Stimulated activated CD4-positive, alpha-beta T cell treated with anti-CD3 and anti-CD28 coated beads, Interleukin-15, amount 100 ng/mL, for 24 hours (primary cell): ENCODE data around the gene AMFR.
"Not testable (repeated sequence)": the region's sequence is repeated elsewhere in the genome, so short reads cannot be mapped to it uniquely, and the experiment has no call there.

Experiments
- DNase-seq: peaks from one replicate; pipeline ENCODE4 v3.0.0-alpha.2; 2020

AMFR gene

GRCh38 chr16:56423584-56424403 is 1.6 kb downstream of the AMFR start:
- no peak for DNase-seq

- no peak for DNase-seq
These were observed 2.4 kb downstream of the AMFR start for GRCh38 chr16:56422896-56423441.

GRCh38 chr16:56421976-56422669 is 3.2 kb downstream of the AMFR start:
- no peak for DNase-seq

- DNase-seq = no peak
These were observed 4.0 kb downstream of the AMFR start for GRCh38 chr16:56421313-56421712.

DNA sequence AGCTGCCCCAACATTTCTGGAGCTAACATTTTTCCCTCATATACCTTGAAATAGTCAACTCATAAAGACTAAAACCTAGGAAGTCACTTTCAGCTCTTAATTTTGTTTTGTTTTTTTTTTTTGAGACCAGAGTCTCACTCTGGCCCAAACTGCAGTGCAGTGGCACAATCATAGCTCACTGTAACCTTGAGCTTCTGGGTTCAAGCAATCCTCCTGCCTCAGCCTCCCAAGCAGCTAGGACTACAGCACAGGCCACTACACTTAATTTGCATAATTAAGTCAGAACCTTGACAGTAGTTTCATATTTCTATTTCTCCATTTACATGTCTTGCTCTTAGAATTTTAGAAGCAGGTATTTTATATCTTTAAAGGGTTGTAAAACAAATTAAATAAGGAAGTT is 4.7 kb downstream of the AMFR start:
- DNase-seq = no peak

DNA sequence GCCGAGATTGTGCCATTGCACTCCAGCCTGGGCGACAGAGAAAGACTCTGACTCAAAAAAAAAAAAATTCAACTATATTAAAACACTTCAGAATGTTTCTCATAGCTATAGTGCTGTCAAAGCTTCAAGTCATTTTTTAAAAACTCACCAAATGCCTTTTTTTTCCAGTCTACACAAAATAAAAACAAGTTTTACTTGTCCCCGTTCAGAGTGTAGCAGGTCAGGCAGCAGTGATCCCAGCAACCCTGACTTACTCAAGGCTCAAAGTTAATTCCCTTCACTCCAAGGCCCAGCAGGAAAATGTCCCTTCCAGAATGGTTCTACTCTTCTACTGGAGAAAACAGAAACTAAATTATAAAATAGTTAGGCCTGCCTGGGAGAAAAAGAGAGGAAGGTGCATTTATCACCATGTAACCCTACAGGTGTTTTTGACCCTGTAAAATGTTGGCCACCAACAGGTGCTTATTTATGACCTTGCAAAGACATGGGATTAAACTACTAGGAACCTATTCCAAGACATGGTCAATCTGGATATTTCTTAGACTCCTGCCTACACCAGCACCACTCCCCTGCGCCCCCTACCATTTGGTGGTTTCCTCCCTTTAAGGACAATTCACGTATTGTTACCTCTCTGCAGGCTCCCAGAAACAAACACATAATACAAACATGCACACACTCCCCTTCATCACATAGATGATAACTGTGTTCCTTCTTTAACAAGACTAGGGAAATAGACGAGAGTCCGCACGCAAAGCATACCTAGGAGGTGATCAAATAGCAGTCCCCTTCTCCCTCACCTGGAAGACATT is 5.4 kb downstream of the AMFR start:
- DNase-seq = no peak

- no peak for DNase-seq
These were observed 8.2 kb downstream of the AMFR start for GRCh38 chr16:56417138-56417537.

DNA sequence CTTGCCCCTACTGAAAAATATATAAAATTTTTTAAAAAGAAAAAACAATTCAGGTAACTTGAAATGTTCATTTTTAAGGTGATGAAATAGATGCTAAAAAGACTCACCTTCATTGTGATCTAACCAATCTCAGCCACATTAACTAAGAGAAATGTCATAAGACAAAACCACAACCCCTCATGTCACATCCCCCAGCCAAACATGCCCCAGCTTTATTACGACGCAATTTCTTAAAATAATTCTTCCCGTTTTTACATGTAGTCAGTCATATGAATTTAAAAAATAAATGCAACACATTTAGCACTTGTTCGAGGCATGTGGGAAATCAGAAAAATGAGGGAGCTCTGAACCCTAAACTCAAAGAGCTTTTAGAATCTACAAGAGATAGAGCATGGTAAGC is 9.5 kb downstream of the AMFR start:
- DNase-seq = no peak

DNA sequence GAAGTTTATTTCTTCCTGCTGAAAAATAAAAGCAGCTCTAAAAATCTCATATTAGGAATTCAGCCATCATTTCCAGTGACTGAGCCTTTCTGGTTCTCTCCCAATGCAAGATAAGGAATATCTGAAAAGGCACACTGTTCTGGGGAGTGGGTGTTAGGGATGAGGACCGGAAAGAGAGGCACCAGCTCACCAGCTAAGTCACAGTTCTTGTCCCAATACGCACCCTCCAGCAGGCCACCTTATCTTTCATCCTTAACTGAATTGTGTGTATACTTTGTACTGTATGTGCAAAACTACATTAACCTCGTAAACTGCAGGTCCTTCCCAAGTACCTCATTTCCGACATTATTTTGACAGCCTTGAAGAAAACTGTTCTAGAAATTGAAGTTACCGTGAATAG is 11.0 kb downstream of the AMFR start:
- DNase-seq = no peak

DNA sequence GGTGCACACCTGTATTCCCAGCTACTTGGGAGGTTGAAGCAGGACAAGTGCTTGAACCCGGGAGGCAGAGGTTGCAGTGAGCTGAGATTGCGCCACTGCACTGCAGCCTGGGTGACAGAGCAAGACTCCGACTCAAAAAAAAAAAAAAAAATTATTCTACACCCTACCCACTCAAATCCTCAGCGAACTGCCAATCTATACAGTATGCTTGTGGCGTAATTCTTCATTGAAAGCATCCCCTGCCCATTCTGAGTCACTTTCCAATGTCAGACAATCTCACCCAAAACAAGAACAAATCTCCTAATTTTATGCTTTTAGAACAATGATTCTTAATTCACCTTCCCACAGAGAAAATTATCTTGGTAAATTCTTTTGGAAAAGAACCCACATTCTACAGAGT is 12.0 kb downstream of the AMFR start:
- DNase-seq = no peak

GRCh38 chr16:56411624-56412023 is 13.7 kb downstream of the AMFR start:
- DNase-seq = no peak

DNA sequence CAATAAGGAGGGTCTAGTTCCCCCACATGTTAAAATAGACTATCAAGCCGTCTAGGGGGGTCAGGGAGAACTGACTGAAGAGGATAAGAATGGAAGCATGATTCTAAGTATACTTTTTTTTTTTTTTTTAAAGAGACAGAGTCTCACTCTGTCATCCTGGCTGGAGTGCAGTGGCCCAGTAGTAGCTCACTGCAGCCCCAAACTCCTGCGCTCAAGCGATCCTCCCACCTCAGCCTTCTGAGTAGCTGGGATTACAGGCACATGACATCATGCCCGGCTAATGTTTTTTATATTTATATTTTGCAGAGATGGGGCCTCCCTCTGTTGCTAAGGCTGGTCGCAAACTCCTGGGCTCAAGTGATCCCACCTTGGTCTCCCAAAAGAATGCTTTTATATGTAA is 14.2 kb downstream of the AMFR start:
- DNase-seq = no peak

- DNase-seq = no peak
These were observed 16.1 kb downstream of the AMFR start for GRCh38 chr16:56409195-56409594.

- DNase-seq = no peak
These were observed 16.8 kb downstream of the AMFR start for GRCh38 chr16:56408379-56409098.

DNA sequence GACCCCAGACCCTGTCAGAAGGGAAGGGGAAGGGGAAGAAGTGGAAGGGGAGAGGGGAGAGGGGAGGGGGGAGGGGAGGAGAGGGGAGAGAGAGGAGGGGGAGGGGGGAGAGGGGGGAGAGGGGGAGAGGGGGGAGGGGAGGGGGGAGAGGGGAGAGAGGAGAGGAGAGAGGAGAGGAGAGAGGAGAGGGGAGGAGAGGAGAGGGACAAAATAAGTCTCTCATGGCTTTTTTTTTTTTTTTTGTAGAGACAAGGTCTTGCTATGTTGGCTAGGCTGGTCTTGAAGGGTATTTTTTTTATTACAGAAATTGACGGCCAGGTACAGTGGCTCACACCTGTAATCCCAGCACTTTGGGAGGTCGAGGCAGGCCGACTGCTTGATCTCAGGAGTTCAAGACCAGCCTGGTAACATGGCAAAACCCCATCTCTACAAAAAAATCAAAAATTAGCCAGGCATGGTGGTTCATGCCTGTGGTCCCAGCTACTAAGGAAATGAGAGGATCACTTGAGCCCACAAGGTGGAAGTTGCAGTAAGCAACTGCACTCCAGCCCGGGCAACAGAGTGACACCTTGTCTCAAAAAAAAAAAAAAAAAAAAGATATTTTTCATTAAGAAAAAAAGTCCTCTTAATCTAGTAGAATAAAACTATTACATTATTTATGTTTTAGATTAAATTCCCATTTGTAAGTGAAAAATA is 19.2 kb downstream of the AMFR start:
- DNase-seq = no peak

- DNase-seq = peak; percentile 14
These were observed 23.9 kb downstream of the AMFR start for GRCh38 chr16:56401482-56401881.

GRCh38 chr16:56400458-56400857 is 24.9 kb downstream of the AMFR start:
- no peak for DNase-seq

- no peak for DNase-seq
These were observed 25.9 kb downstream of the AMFR start for GRCh38 chr16:56399486-56399885.

DNA sequence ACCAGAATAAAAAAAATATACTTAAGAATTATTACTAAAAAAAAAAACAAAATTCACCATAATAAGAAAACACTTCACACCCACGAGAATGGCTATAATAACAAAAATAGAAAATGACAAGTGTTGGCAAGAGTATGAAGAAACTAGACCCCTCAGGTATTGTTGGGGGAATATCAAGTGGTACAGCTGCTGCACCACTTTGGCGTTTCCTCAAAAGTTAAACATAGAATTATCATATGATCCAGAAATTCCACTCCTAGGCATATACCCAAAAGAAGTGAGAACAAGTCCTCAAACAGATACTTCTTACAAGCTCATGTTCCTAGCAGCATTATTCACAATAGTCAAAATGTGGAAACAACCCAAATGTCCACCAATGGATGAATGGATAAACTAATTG is 26.3 kb downstream of the AMFR start:
- DNase-seq = no peak

DNA sequence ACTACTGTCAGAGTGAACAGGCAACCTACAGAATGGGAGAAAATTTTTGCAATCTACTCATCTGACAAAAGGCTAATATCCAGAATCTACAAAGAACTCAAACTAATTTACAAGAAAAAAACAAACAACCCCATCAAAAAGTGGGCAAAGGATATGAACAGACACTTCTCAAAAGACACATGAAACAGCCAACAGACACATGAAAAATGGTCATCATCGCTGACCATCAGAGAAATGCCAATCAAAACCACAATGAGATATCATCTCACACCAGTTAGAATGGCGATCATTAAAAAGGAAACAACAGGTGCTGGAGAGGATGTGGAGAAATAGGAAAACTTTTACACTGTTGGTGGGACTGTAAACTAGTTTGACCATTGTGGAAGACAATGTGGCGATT is 28.6 kb downstream of the AMFR start:
- not testable (repeated sequence) for DNase-seq

DNA sequence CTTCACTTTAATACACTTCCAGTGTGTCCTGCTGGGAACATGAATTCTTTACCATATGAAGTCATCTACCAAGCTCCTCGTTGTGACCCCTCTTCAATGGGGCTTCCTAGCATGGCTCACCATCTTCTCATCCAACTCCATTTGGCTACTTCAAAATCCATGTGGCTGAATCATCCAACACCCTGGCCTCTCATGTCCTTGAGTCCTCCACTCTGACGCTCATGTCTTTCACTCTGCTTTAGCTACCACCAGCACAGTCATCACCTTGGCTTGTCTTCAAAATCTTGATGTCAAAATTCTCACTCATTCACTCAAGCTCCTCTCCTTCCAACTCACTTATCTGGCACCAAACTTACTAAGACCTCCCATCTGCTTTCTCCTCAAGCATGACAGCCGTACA is 35.8 kb downstream of the AMFR start:
- no peak for DNase-seq

DNA sequence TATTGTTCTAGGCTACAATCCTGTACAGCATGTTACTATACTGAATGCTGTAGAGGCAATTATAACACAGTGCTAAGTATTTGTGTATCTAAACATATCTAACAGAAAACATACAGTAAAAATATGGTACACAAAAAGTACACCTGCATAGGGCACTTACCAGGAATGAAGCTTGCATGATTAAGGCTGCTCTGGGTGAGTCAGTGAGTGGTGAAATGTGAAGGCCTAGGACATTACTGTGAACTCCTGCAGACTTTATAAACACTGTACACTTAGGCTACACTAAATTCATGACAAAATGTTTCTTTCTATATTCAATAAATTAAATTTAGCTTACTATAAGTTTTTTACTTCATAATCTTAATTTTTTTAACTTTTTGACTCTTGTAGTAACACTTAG is 37.1 kb downstream of the AMFR start:
- no peak for DNase-seq
